ENCODE measurements around the gene ST8SIA1.
"Not testable (repeated sequence)": the region's sequence is repeated elsewhere in the genome, so short reads cannot be mapped to it uniquely, and the experiment has no call there.

The ST8SIA1 gene

DNA sequence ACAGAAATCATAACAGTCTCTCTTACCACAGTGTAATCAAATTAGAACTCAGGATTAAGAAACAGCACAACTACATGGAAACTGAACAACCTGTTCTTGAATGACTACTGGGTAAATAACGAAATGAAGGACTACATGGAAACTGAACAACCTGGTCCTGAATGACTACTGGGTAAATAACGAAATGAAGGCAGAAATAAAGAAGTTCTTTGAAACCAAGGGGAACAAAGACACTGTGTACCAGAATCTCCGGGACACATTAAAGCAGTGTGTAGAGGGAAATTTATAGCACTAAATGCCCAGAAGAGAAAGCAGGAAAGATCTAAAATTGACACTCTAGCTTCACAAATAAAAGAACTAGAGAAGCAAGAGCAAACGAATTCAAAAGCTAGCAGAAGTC is 185.2 kb downstream of the ST8SIA1 start:
- H3K4me3 ChIP-seq (replicated peaks; ENCODE audit: insufficient read depth, low read length); DNase-seq (ENCODE audit: low read depth in 1 of 2, low spot score in 1 of 2); H3K27me3 ChIP-seq (ENCODE audit: insufficient read depth, poor library complexity, severe bottlenecking); H3K27ac ChIP-seq (replicated peaks): not testable (repeated sequence)

- DNase-seq (ENCODE audit: low read depth in 1 of 2, low spot score in 1 of 2); H3K27me3 ChIP-seq (ENCODE audit: insufficient read depth, poor library complexity, severe bottlenecking); H3K4me3 ChIP-seq (replicated peaks; ENCODE audit: insufficient read depth, low read length); H3K27ac ChIP-seq (replicated peaks): not testable (repeated sequence)
Measured at GRCh38 chr12:22146686-22147085, 187.8 kb downstream of the ST8SIA1 start.

Measured in HL-60 (cell line).